GM12872 (cell line): ENCODE data around the gene DLG1.

Experiments used
- TF ChIP-seq, protein P1 (sequence below): IDR thresholded peaks from 3 replicates; pipeline ENCODE4 v1.5.1; 2011; ENCODE audit warnings: low read depth, mild to moderate bottlenecking, low read length, moderate library complexity; ENCODE audit not compliant: insufficient read depth

DLG1 gene

GRCh38 chr3:197339841-197340520, 41.6 kb upstream of the DLG1 start:
- TF ChIP-seq, protein P1, sequence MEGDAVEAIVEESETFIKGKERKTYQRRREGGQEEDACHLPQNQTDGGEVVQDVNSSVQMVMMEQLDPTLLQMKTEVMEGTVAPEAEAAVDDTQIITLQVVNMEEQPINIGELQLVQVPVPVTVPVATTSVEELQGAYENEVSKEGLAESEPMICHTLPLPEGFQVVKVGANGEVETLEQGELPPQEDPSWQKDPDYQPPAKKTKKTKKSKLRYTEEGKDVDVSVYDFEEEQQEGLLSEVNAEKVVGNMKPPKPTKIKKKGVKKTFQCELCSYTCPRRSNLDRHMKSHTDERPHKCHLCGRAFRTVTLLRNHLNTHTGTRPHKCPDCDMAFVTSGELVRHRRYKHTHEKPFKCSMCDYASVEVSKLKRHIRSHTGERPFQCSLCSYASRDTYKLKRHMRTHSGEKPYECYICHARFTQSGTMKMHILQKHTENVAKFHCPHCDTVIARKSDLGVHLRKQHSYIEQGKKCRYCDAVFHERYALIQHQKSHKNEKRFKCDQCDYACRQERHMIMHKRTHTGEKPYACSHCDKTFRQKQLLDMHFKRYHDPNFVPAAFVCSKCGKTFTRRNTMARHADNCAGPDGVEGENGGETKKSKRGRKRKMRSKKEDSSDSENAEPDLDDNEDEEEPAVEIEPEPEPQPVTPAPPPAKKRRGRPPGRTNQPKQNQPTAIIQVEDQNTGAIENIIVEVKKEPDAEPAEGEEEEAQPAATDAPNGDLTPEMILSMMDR: no peak

DNA sequence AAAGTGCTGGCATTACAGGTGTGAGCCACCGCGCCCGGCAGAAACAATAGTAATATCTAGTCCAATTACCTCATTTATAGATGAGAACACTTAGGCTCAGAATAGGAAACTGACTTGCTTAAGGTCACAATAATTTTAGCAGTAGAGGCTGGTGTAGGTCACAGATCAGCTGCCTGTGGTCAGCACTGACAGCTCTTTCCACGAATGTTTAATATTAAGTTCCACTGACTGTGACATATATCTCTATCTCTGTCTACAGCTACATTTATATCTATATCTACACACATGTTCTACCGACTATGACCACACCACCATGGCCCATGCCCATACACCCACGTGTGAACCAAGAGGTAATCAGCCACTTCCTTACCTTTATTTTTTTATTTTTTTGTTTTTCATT, 40.2 kb upstream of the DLG1 start:
- TF ChIP-seq, protein P1: no peak

GRCh38 chr3:197337656-197338055, 39.2 kb upstream of the DLG1 start:
- TF ChIP-seq, protein P1: no peak

DNA sequence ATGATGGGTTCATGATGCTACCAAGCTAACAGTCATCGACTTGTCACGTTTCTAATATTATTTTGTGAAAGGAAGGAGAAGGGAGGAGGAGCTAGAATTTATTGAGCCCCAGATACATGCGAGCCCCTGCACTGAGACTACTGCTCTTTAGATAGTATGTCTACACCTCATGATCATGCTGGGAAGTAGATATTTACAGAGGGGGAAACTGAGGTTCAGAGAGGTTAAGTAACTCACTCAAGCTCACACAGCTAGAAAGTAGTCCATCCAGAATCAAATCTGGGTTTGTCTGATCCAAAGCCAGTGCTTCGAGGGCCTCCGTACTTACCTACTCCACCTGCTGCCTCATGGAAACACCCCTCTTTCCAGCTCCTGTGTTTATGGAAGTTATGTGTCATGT, 38.8 kb upstream of the DLG1 start:
- TF ChIP-seq, protein P1: no peak

DNA sequence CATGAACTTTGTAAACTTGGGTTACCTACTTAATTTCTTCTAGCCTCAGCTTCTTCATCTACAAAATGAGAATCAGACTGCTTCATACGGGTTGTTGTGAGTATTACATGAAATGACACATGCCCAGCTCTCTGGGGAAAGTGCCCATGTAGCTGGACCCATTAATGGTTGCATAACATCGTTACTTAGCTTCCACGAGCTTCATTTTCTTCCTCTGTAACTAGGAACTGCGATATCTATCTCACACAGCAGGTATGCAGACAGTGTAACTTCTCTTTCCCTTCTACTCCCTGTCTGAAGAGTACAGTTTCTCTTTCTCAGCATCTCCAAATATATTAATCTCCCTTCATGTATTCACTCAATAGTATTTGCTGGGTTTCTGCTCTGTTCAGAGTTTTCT, 37.9 kb upstream of the DLG1 start:
- TF ChIP-seq, protein P1: no peak

GRCh38 chr3:197335428-197336132, 37.2 kb upstream of the DLG1 start:
- TF ChIP-seq, protein P1: no peak

DNA sequence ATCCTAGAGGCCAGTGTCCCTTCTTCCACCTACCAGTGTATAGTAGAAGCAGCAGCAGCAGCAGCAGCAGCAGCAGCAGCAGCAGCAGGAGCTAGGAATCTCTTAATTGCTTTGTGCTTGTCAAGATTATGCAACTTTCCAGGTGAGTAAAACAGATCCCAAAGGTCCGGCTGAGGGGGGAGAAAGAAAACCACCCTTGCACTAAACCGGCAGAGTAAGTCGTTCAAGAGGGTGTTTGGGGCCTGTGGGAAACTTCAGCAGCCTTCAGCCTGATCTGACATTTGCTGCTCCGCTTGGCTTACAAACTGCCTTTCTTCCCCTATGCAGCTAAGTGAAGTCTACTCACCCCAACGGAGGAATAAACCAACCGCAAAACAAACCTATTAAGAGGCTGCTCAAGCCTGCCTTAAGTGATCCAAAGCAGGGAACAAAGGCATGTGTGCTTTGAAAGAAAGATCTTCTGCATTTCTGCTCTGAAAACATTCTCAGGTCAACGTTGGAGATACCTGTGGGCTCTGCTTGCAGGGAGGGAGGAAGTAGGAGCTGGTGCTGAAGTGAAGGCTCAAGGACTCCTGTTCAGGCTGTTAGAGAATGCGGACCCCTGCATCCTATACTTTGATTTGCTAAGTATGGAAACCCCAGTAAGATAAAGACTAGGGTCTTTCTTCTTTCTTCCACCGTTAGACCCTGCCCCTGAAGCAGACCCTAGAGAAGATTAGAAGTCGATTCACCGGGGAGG, 35.7 kb upstream of the DLG1 start:
- TF ChIP-seq, protein P1: no peak
